ENCODE measurements around the gene CUX1.
A peak's percentile ranks its signal among the peaks of the same experiment; 100 is the strongest.

DNA sequence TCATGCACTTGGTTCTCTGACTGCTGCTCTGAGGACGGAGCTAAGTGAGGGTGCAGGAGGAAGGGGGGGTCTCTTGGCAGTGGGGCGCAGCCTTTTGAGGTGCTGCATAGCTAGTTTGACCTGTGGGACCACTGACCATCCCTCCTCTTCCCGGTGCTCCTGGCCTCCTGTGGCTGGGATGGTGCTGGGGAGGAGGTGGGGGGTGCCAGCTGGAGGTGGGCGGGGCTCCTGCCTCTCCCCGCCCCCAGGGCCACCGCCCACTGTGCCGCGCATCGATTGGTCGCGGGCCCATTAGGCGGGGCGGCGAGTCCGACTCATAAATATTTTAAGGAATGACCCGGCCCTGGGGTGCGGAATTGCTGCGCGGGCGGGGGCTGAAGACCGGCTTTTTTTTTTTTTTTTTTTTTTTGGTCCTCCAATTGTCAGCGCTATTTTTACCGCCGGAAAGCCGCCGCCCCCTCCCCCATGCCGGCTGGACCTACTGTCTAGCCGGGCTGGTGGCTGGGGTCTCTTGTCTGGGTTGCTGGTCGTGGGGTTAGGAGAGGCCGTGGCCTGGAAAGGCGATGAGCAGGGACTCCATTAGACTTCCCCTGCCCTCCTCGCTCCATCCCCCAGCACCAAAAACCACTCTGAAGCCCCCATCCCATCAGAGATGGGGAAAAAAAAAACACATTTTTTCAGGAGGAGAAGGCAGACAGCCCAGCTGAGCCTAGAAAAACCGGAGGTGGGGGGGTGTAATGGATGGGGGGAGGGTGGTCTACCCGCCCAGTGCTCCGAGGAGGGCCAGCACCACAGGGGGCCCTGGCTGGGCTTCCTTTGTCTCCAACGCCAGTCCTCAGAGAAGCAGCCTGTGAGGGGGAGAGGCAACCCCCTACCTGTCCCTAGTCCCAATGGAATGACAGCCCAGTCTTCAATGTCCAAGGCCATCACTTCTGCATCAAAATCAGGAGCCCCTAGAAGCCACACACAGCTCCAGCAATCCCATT, 475.7 kb downstream of the CUX1 start:
- TF ChIP-seq ZNF169 (tag by site-specific recombination; IDR thresholded peaks at IDR 0.05): no peak
- no peak for TF ChIP-seq REST (tag by site-specific recombination; IDR thresholded peaks at IDR 0.05)
- no peak for TF ChIP-seq CTCF (tag by site-specific recombination; IDR thresholded peaks at IDR 0.05)
- TF ChIP-seq MEIS1 (CRISPR knock-in tag; IDR thresholded peaks at IDR 0.05; ENCODE audit: borderline replicate concordance): no peak
- TF ChIP-seq ZFP3 (tag by site-specific recombination; IDR thresholded peaks at IDR 0.05; ENCODE audit: low read depth): no peak
- TF ChIP-seq ZNF747 (tag by site-specific recombination; IDR thresholded peaks at IDR 0.05): no peak
- no peak for TF ChIP-seq ZNF585B (tag by site-specific recombination; IDR thresholded peaks at IDR 0.05)
- no peak for TF ChIP-seq ZNF350 (tag by site-specific recombination; IDR thresholded peaks at IDR 0.05)
- no peak for TF ChIP-seq PBX3 (CRISPR knock-in tag; IDR thresholded peaks at IDR 0.05)
- TF ChIP-seq ZNF335 (tag by site-specific recombination; conservative IDR thresholded peaks at IDR 0.05): no peak
- TF ChIP-seq KLF9 (tag by site-specific recombination; IDR thresholded peaks at IDR 0.05; ENCODE audit: low read depth): peak; percentile 44; the same call in 1 of the 2 replicates
- TF ChIP-seq ZNF19 (tag by site-specific recombination; IDR thresholded peaks at IDR 0.05; ENCODE audit: low read depth): no peak
